HL-60 (cell line): ENCODE results near the gene CRELD2.
A peak's percentile ranks its signal among the peaks of the same experiment; 100 is the strongest.

Source experiments
- DNase-seq, 2 experiments: peaks; one replicate each; pipeline ENCODE4 v3.0.0-alpha.2; 2010 to 2020; ENCODE audit warnings: low read depth in 1 of 2, low spot score in 1 of 2
- H3K27ac ChIP-seq: fragments of 250-450 bp; sonication (Bioruptor Pico); replicated peaks from 2 replicates; pipeline ENCODE4 v1.5.1; 2020; ENCODE audit warnings: mild to moderate bottlenecking, moderate library complexity
- H3K27me3 ChIP-seq: fragments of 250-450 bp; sonication (Bioruptor Pico); 2 replicates; pipeline ENCODE4 v1.5.1; 2021; ENCODE audit warnings: mild to moderate bottlenecking, moderate library complexity; ENCODE audit not compliant: insufficient read depth, poor library complexity, severe bottlenecking
- H3K4me3 ChIP-seq: replicated peaks from 2 replicates; pipeline ENCODE4 v1.5.1; 2011; ENCODE audit warnings: mild to moderate bottlenecking, control low read depth, low read length; ENCODE audit not compliant: insufficient read depth
- CTCF ChIP-seq: IDR thresholded peaks from one replicate; pipeline ENCODE4 v1.5.1; 2011; ENCODE audit warnings: low read length, control low read depth, inconsistent platforms; ENCODE audit not compliant: insufficient read depth
- GABPA ChIP-seq: IDR thresholded peaks from 2 replicates; pipeline ENCODE4 v1.6.1; 2012; ENCODE audit warnings: low read depth
- POLR2AphosphoS5 ChIP-seq: IDR thresholded peaks from 2 replicates; pipeline ENCODE4 v1.6.1; 2012; ENCODE audit warnings: low read depth
- REST ChIP-seq: IDR thresholded peaks from 2 replicates; pipeline ENCODE4 v1.6.1; 2012; ENCODE audit warnings: low read depth; ENCODE audit not compliant: insufficient replicate concordance
- SPI1 ChIP-seq: IDR thresholded peaks from 2 replicates; pipeline ENCODE4 v1.6.1; 2012; ENCODE audit warnings: low read depth, mild to moderate bottlenecking, borderline replicate concordance

Gene CRELD2

GRCh38 chr22:49897015-49897684, 21.3 kb upstream of the CRELD2 start:
- Histone ChIP-seq H3K27ac (no peak overlapping the region), H3K4me3 (no peak overlapping the region), H3K27me3 (no peaks in the 10 kb centered on the region)
- DNase-seq, result no peak
- TF ChIP-seq REST (no peak), SPI1 (no peak), GABPA (no peak), POLR2AphosphoS5 (no peak)

GRCh38 chr22:49899530-49899929, 18.9 kb upstream of the CRELD2 start:
- DNase-seq, result no peak
- Histone ChIP-seq H3K27ac (no peak overlapping the region), H3K27me3 (no peaks in the 10 kb centered on the region), H3K4me3 (no peak overlapping the region)
- TF ChIP-seq POLR2AphosphoS5, result no peak
- TF ChIP-seq SPI1, result no peak
- TF ChIP-seq GABPA, result no peak
- no peak for TF ChIP-seq REST
- no peak for TF ChIP-seq CTCF

GRCh38 chr22:49900441-49901230, 17.8 kb upstream of the CRELD2 start:
- Histone ChIP-seq H3K27ac (no peak overlapping the region), H3K4me3 (no peak overlapping the region), H3K27me3 (no peaks in the 10 kb centered on the region)
- TF ChIP-seq GABPA, result no peak
- TF ChIP-seq POLR2AphosphoS5, result peak; percentile 17
- TF ChIP-seq REST, result no peak
- peak in 1 of 2 experiments; percentile 37 for DNase-seq

- TF ChIP-seq POLR2AphosphoS5 (no peak), SPI1 (no peak), GABPA (no peak), CTCF (no peak), REST (no peak)
- Histone ChIP-seq H3K27me3 (no peaks in the 10 kb centered on the region), H3K27ac (no peak overlapping the region), H3K4me3 (no peak overlapping the region)
- no peak for DNase-seq
Measured at GRCh38 chr22:49901457-49901856, 17.0 kb upstream of the CRELD2 start.
